DMS114 treated with DMSO at 0.1 percent for 48 hours (cell line): ENCODE data around the gene TCF12.
"Not testable (repeated sequence)": the region's sequence is repeated elsewhere in the genome, so short reads cannot be mapped to it uniquely, and the experiment has no call there.

Source experiments
- DNase-seq: peaks from one replicate; lab custom pipeline; 2025; ENCODE audit not compliant: unreplicated experiment; lab: John Stamatoyannopoulos, UW

The TCF12 gene

DNA sequence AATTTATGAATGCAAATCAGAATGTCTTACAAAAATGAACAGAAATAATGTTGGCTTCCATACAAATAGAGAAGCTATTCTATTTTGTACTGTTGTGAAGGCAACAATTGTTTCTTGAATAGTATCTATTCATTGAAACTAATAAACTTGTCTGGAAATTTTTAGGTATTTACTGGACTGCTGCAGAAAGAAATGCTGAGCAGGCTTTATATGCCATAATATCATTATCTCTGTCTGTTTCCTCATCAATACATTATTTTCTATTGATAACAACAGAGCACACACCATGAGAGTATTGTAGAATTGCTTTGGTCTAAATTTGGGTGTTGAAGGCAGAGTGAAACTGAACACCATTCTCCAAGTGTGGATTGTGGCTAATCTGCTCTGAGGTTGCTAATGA, 241.3 kb downstream of the TCF12 start:
- no peak for DNase-seq

DNA sequence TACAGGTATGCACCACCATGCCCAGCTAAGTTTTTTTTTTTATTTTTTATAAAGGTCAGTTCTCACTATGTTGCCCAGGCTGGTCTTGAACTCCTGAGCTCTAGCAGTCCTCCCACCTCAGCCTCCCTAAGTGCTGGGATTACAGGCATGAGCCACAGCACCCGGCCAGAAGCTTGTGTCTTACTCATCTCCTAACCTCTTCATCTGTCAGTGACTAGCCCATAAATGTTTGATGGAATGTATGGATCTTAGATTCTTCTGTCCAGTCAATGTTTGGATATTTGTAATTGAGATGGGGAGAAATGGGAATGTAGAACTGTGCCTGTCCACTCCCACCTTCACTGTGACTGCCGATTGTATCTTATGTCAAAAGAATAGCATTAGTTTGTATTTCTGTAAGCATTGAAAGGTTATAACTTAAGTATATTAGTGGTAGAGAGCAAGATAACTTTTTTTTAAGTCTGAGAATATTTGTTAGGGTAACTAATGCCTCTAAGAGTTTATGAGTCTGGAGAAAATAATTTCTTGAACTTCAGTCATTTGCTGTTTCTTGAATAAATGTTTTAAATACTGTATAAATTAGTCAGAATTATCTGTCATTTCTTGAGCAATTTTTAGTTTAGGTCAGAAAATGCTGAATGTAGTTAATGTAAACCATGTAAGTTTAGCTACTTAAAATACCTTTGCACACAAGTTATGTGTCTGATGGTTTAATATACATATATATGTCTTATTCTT, 242.5 kb downstream of the TCF12 start:
- DNase-seq = no peak

DNA sequence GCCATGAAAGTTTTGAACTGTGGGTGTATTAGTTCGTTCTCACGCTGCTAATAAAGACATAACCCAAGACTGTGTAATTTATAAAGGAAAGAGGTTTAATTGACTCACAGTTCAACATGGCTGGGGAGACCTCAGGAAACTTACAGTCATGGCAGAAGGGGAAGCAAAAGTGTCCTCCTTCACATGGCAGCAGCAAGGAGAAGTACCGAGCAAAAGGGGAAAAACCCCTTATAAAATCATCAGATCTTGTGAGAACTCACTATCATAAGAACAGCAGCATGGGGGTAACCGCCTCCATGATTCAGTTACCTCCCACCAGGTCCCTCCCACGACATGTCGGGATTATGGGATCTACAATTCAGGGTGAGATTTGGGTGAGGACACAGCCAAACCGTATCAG, 245.8 kb downstream of the TCF12 start:
- not testable (repeated sequence) for DNase-seq

DNA sequence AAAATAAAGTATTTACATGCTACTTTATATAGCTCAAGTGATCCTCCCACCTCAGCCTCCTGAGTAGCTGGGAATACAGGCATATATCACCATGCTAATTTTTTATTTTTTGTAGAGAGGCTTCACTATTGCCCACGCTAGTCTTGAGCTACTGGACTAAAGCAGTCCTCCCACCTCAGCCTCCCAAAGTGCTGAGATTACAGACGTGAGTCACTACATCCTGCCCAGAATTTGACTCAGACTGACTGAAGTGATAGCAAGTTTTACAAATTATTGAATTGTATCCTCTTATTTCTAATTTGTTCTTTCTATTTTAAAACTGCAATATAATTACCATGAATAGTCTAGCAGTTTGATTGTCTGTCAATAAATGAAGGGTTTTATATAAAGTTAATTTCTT, 247.5 kb downstream of the TCF12 start:
- no peak for DNase-seq

DNA sequence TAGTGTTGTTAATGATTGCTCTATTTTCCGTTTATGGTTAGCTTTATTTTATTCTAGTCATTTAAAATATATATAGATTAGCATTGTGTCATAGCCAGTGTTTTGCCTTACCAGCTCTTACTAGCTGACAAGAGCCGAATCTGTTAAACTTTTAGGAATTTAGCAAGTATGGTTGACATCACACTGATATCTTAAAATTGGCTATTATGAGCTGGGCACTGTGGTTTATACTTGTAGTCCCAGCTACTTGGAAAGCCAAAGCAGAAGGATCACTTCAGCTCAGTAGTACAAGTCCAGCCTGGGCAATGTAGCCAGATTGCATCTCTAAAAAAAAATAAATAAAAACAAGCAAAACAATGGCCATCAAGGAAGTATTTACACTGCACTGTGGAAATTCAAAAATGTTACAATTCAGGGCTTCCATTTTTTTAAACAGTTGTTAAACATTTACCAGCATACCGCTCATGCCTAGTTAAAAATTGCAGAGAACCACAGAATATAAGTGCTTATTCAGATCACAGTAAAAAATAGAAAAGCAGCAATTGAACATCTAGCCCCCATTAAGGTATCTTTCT, 249.5 kb downstream of the TCF12 start:
- DNase-seq = no peak

DNA sequence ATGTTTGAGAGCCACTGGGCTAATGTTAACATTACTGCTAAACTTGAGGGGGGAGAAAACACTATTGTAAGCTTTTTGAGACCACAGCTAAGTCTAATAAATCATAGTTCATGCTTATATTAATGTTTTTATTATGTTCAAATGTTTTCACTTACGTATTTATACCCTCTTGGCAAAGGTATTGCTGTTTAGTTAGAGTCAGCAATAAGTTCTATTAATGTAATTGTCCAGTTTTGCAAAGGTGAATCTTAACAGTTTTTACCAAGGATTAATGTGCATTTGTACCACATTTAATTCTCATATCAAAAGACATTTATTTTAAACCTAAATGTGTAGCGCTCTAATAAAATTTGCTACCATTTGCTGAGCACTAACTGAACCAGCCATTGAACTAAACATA, 251.2 kb downstream of the TCF12 start:
- no peak for DNase-seq

DNA sequence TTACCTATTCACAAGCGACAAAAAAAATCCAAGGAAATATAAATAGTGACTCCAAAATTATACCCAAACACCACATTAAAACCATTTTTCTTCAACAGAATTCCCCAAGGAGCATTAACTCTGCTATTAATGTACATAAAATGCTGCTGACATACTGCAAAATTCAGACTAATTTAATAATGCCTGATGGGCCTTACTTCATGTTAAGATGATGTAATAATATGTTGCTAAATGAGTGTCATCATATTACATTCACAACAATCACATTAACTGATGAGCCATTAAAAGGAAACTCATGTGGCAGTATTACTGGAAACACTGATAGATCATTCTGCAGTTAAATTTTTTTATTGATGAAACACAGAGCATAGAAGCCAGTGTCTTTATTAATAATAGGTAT, 253.0 kb downstream of the TCF12 start:
- DNase-seq = no peak

DNA sequence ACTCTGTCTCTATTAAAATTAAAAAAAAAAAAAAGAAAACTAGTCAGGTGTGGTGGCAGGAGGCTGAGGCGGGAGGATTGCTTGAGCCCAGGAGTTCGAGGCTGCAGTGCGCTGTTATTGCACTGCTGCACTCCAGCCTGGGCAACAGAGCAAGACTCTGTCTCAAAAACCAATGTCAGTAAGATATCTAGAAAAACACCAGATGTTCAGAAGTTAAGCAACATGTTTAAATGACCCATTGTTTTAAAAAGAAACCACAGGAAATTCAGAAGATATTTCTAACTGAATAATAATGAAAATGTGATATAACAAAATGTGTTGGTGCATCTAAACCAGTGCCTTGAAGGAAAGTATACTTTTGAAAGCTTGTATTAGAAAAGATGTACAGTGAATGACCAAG, 254.5 kb downstream of the TCF12 start:
- DNase-seq = no peak

DNA sequence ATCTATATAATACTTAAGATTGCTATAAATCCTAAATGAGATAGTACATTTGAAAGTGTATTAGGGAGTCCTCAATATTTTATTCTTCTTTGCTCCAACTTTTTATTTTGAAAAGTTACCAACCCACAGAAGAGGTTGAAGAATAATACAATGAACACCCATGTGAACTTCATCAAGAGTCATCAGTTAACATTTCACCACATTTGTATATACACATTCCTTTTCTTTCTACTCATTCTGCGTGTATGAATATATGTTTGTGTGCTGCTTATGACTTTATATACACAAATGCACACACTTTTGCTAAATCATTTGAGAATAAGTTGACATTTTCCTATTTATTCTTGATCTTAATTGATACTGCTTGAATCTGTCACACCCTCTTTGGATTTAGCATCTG, 264.6 kb downstream of the TCF12 start:
- no peak for DNase-seq

DNA sequence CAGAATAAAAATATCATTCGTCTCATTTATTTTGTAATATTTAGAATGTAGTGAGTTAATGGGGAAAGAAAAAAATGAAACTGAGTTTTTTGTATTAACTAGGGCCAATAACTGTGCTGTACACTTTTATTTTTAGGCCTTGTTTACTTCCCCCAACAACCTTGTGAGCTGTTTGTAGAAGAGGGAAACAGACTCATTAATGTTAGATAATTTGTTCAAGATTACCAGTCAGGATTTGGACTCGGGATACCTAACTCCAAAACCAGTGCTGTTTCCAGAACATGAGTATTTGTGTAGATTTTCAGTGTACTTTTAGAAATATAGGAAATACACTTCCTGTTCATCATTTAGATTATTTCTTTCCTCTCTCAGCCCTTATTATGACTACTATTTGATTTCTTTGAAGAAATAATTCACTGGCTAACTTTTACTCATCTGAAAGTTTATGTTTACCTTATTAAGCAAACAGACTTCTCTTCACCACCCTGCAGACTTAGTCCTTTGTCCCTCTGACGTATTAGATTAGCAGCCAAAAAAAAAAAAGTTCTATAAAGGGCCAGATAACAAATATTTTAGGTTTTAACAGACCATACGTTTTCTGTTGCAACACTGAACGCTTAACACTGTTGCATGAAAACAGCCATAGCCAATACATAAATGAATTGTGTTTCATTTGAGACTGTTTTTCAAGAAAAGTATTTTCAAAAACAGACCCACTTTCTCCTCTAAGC, 265.3 kb downstream of the TCF12 start:
- no peak for DNase-seq

DNA sequence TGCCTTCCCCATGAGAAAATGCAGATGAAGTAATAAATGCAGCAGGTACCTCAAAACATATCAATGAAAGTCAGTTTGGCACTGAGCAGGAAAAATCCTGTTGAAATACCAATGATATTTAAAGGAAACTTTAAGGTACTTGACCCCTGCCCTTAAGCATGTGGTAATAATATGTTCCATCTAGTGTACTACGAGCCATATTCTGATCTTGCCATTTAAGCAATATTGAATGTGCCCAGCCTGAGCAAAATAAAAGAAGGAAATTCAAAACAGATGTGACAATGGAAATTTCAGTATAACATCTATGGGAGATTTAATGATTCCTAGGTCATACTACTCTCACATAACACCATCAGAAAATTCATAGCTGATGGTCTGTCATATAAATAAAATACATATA, 266.1 kb downstream of the TCF12 start:
- DNase-seq = no peak

DNA sequence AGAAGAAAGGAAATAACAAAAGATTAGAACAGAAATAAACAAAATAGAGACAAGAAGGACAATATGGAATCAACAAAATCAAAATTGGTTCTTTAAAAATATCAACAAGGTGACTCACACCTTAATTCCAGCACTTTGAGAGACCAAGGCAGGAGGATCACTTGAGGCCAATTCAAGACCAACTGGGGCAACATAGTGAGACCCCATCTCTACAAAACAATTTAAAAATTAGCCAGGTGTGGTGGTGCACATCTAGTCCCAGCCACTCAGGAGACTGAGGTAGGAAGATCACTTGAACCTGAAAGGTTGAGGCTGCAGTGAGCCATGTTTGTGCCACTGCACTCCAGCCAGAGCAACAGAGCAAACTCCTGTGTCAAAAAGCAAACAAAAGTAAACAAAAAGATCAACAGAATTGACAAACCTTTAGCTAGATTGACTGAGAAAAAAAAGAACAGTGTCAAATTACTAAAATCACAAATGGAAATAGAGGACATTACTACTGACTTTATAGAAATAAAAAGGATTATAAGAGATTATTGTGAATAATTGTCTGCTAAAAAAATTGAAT, 267.1 kb downstream of the TCF12 start:
- DNase-seq = no peak

DNA sequence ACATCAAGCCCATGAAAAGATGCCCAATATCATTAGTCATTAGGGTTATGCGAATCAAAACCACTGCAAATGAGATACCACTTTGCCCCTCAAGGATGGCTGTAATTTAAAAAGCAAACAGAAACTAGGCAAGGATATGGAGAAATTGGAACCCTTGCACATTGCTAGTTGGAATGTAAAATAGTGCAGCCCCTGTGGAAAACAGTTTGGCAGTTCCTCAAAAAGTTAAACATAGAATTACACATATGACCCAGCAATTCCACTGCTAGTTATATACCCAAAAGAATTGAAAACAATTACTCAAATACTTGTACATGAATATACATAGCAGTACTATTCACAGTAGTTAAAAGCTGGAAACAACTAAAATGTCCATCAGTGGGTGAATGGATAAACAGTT, 271.0 kb downstream of the TCF12 start:
- DNase-seq = no peak

DNA sequence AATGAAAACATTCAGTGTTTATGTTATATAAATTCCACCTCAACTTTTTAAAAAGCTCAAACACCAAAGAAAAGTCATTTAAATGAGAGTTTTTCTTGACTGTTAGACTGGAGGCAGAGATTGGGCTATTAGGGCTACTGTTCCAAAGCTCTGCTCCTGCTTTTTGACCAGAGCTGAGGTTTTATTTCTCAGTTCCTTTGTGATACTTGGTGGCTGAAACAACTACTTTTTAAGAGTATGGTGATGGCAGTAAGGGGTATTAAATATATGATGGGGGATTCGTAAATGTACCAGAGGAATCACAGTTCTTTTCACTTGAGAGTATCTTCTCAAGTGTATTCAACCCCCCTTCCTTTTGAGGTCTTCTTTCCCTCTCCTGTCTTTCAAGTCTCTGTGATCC, 271.8 kb downstream of the TCF12 start:
- no peak for DNase-seq

DNA sequence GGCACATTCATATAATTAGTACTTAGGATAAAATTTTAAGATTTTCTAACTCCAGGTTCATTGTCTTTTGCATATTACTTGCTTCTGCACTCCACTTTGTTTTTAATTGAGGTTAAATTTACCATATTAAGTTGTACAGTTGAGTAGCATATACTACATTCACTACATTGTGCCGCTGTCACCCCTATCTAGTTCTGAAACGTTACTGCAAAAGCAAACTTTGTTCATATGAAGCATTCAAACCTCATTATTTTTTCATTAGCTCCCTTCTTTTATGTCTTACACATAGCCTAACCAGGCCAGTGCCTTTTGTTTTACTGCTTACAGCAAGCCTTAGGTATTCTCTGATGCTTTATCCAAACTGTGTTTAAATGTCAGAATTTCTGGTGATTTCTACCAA, 274.7 kb downstream of the TCF12 start:
- no peak for DNase-seq

DNA sequence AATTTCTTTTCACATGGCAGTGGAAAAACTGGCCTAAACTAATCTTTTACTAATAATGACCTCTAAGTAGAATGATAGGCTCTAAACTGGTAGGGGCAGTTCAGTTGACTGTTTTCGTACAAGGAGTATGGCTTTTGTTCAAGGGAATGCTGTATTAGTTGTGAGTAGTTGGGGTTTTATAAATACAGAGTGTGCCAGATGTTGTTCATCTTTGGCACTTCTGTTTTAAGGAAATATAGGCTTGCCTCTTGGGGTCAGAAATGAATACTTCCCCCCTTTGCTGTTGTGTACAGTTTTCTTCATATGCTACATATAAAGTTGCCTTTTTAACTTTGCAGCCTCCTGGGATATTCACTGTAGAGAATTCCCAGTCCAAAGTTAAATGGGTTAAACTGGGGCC, 276.9 kb downstream of the TCF12 start:
- DNase-seq = no peak

DNA sequence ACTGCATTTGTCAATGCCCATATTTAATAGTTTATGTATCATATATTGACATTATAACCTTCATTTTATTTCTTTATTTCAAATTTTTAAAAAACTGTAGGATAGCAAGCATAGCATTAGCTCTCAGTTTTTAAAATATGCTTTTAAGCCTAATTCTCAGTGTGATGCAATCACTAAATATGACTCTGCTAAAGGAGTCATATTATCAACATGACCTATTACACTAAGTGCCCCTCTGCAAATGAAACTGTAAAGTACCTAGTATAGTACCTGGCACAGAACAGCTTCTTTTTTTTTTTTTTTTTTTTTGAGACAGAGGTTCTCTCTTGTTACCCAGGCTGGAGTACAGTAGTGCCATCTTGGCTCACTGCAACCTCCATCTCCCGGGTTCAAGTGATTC, 278.4 kb downstream of the TCF12 start:
- DNase-seq = no peak

DNA sequence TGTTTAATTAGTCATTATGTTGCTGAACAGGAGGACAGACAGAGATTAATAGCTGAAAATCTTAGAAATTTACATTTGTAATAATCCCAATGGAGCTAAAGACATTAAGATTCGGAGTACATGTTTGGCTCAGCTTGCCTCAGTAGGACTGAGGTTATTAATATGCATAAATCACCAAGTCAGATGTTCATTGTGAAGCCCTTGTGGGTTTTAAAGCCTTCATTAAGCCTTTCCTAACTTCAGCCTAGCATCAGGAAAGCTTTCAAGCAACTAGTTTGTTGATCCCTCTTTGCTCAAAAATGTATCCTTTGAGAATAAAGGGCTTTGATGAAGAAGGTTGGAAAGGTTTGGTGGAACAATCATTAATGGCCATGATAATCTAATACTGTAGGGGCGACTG, 279.7 kb downstream of the TCF12 start:
- DNase-seq = no peak

DNA sequence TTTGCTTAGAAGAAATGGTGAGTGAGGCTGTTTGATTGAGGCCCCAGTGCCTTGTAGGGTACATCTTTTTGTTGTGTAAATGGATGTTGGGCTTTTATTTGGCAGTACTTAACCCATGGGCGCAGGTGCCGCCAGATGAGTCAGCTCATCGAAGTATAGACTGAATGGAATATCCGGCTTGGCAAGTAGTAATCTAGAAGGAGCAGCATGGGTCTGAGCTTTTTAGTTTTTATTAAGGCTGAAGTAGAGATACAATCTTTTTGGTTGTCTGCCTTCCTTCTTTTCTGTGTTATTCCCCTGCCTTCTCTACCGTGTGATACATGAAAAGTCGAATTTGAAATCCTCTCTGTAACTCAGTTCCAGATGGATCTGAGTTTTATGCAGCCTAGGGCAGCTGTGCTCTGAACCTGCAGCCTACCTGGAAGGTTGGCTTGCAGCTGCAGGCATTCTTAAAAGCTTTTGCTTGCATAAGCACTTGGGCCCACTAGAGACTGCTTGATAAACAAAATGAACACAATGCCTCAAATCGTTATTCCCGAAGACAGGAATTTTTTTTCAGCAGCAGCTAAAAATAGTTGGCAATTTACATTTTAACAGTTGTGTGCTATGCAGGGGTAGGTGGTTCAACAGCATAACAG, 280.3 kb downstream of the TCF12 start:
- no peak for DNase-seq

DNA sequence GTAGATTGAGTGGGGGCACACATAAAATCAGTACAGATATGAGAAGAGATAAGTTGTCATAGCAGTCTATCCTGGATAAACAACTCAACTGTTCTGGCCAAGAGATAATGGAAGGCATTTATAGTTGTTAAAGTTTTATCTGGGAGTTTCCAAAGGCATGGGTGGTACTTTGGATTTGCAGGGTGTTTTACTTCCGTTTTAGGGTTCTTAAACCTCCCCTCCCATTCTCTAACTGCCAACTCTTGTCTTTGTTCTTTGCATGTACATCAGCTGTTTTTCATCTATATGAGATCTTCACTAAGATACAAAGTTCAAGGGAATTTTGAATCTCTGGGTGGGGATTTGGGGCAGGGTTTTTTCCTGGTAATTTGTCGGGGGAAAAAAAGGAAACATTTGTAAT, 283.1 kb downstream of the TCF12 start:
- DNase-seq = no peak

DNA sequence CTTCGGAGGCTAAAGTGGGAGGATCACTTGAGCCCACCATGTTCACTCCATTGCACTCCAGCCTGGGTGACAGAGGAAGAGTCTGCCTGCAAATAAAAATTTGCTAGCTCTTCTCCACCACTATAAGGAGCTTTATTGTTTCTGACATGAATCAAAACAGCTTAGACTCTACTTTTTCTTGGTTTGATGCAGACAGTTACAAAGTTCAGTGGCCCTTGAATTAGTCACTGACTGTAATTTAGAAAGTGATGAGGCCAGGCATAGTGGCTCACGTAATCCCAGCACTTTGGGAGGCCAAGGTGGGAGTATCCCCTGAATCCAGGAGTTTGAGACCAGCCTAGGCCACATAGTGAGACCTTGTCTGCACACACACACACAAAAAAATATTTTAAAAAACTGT, 285.5 kb downstream of the TCF12 start:
- no peak for DNase-seq
